H9 (cell line): Measurements from ENCODE around the gene DPYD. TPM values are rescaled to one million over a fixed set of nuclear protein-coding genes. Genes with fewer than 3 reads are reported as not detected.

Source experiments
- DNase-seq: peaks from one replicate; pipeline ENCODE4 v3.0.0-alpha.2; 2017
- H2AFZ ChIP-seq: one replicate; pipeline ENCODE4 v1.6.1; 2013; ENCODE audit warnings: mild to moderate bottlenecking, low read length, control low read depth, moderate library complexity
- H2AK5ac ChIP-seq: 2 replicates; pipeline ENCODE4 v1.6.1; 2013; ENCODE audit warnings: low read length, control low read depth, mixed read lengths; ENCODE audit not compliant: insufficient read length
- H2BK120ac ChIP-seq: one replicate; pipeline ENCODE4 v1.6.1; 2013; ENCODE audit warnings: low read depth, mild to moderate bottlenecking, low read length, control low read depth, inconsistent platforms; ENCODE audit not compliant: poor library complexity, severe bottlenecking
- H2BK12ac ChIP-seq: 2 replicates; pipeline ENCODE4 v1.6.1; 2013; ENCODE audit warnings: low read length, control low read depth, mixed read lengths, low read depth; ENCODE audit not compliant: insufficient read length
- H2BK15ac ChIP-seq: 2 replicates; pipeline ENCODE4 v1.6.1; 2013; ENCODE audit warnings: low read depth, low read length, control low read depth
- H2BK20ac ChIP-seq: one replicate; pipeline ENCODE4 v1.6.1; 2013; ENCODE audit warnings: low read depth, mild to moderate bottlenecking, low read length, control low read depth, inconsistent platforms; ENCODE audit not compliant: poor library complexity, severe bottlenecking
- H2BK5ac ChIP-seq: 2 replicates; pipeline ENCODE4 v1.6.1; 2013; ENCODE audit warnings: low read length, control low read depth, mixed read lengths; ENCODE audit not compliant: insufficient read length
- H3K14ac ChIP-seq: 2 replicates; pipeline ENCODE4 v1.6.1; 2013; ENCODE audit warnings: low read length, control low read depth; ENCODE audit not compliant: insufficient read depth
- H3K18ac ChIP-seq: 2 replicates; pipeline ENCODE4 v1.6.1; 2013; ENCODE audit warnings: low read depth, mild to moderate bottlenecking, mixed read lengths, low read length, control low read depth; ENCODE audit not compliant: insufficient read length
- H3K23ac ChIP-seq: 2 replicates; pipeline ENCODE4 v1.6.1; 2013; ENCODE audit warnings: low read length, control low read depth, mixed read lengths, low read depth; ENCODE audit not compliant: insufficient read length
- H3K23me2 ChIP-seq: 2 replicates; pipeline ENCODE4 v1.6.1; 2013; ENCODE audit warnings: low read depth, mild to moderate bottlenecking, mixed read lengths, low read length, control low read depth; ENCODE audit not compliant: insufficient read length, poor library complexity, severe bottlenecking
- H3K27ac ChIP-seq: 2 replicates; pipeline ENCODE4 v1.5.1; 2013; ENCODE audit warnings: low read length, control low read depth, mixed read lengths, low read depth; ENCODE audit not compliant: insufficient read length
- H3K27me3 ChIP-seq: 2 replicates; pipeline ENCODE4 v1.6.1; 2013; ENCODE audit warnings: low read length, control low read depth, inconsistent platforms; ENCODE audit not compliant: insufficient read depth
- H3K4ac ChIP-seq: 2 replicates; pipeline ENCODE4 v1.6.1; 2013; ENCODE audit warnings: low read depth, mild to moderate bottlenecking, control low read depth, inconsistent platforms, low read length, moderate library complexity
- H3K4me1 ChIP-seq: 2 replicates; pipeline ENCODE4 v1.6.1; 2013; ENCODE audit warnings: low read length, control low read depth, inconsistent platforms; ENCODE audit not compliant: insufficient read depth
- H3K4me2 ChIP-seq: 2 replicates; pipeline ENCODE4 v1.6.1; 2013; ENCODE audit warnings: low read length, control low read depth, mixed read lengths; ENCODE audit not compliant: insufficient read length, insufficient read depth
- H3K56ac ChIP-seq: 2 replicates; pipeline ENCODE4 v1.6.1; 2013; ENCODE audit warnings: low read depth, mild to moderate bottlenecking, mixed read lengths, low read length, control low read depth; ENCODE audit not compliant: insufficient read length
- H3K79me1 ChIP-seq: 2 replicates; pipeline ENCODE4 v1.6.1; 2013; ENCODE audit warnings: low read depth, mild to moderate bottlenecking, moderate library complexity, low read length, control low read depth, inconsistent platforms; ENCODE audit not compliant: insufficient read depth, poor library complexity, severe bottlenecking
- H3K79me2 ChIP-seq: 2 replicates; pipeline ENCODE4 v1.6.1; 2013; ENCODE audit warnings: low read length, control low read depth, inconsistent platforms; ENCODE audit not compliant: insufficient read depth
- H3K9ac ChIP-seq: 2 replicates; pipeline ENCODE4 v1.6.1; 2013; ENCODE audit warnings: low read length, control low read depth, mixed read lengths; ENCODE audit not compliant: insufficient read length; ENCODE audit errors: extremely low read depth
- H3K9me3 ChIP-seq: one replicate; pipeline ENCODE4 v1.6.1; 2013; ENCODE audit warnings: low read depth, low read length, inconsistent platforms; ENCODE audit not compliant: control insufficient read depth
- H3T11ph ChIP-seq: one replicate; pipeline ENCODE4 v1.6.1; 2013; ENCODE audit warnings: mild to moderate bottlenecking, low read length, control low read depth, inconsistent platforms
- H4K20me1 ChIP-seq: one replicate; pipeline ENCODE4 v1.6.1; 2013; ENCODE audit not compliant: control insufficient read depth, insufficient read length, insufficient read depth
- H4K5ac ChIP-seq: 2 replicates; pipeline ENCODE4 v1.6.1; 2013; ENCODE audit warnings: low read depth, mild to moderate bottlenecking, mixed read lengths, low read length, control low read depth; ENCODE audit not compliant: insufficient read length
- H4K8ac ChIP-seq: replicated peaks from 2 replicates; pipeline ENCODE4 v1.6.1; 2013; ENCODE audit warnings: low read length, control low read depth, mixed read lengths, low read depth; ENCODE audit not compliant: insufficient read length
- H4K91ac ChIP-seq: 2 replicates; pipeline ENCODE4 v1.6.1; 2013; ENCODE audit warnings: low read depth, mild to moderate bottlenecking, moderate library complexity, mixed read lengths, low read length, control low read depth; ENCODE audit not compliant: insufficient read length
- H3K27ac Mint-ChIP-seq, 3 experiments: 2 replicates in 2 of 3; 3 replicates in 1 of 3; pipeline ENCODE4 v1.8.0; 2020 to 2021; ENCODE audit warnings: mixed read lengths in 3 of 3, mild to moderate bottlenecking in 1 of 3, moderate library complexity in 1 of 3
- H3K27me3 Mint-ChIP-seq: 2 replicates; pipeline ENCODE4 v1.8.0; 2021; ENCODE audit warnings: low read depth, mild to moderate bottlenecking, moderate library complexity, mixed read lengths
- H3K36me3 Mint-ChIP-seq, 3 experiments: 2 replicates in 2 of 3; 3 replicates in 1 of 3; pipeline ENCODE4 v1.8.0; 2020 to 2021; ENCODE audit warnings: low read depth in 3 of 3, mixed read lengths in 3 of 3; ENCODE audit not compliant: insufficient read depth in 1 of 3
- H3K4me1 Mint-ChIP-seq, 2 experiments: 2 replicates each; pipeline ENCODE4 v1.8.0; 2020; ENCODE audit warnings: mixed read lengths in 2 of 2
- H3K4me3 Mint-ChIP-seq, 2 experiments: 2 replicates in 1 of 2; 3 replicates in 1 of 2; pipeline ENCODE4 v1.8.0; 2020 to 2021; ENCODE audit warnings: mild to moderate bottlenecking in 2 of 2, mixed read lengths in 2 of 2, moderate library complexity in 1 of 2
- H3K9me3 Mint-ChIP-seq, 2 experiments: 2 replicates in 1 of 2; 3 replicates in 1 of 2; pipeline ENCODE4 v1.8.0; 2020; ENCODE audit warnings: mild to moderate bottlenecking in 2 of 2, mixed read lengths in 2 of 2, moderate library complexity in 1 of 2
- WGBS: extraction: QIAGEN DNeasy Blood & Tissue Kit; methylation state at CpG from one replicate; pipeline ENCODE4 v1.1.7; 2013; ENCODE audit warnings: missing lambda C conversion rate, low lambda C conversion rate, mixed read lengths; ENCODE audit not compliant: insufficient read length; ENCODE audit errors: extremely low coverage; 5-methylcytosine and 5-hydroxymethylcytosine counted together
- total RNA-seq: library from RNA; stranded (reverse); gene quantifications from 2 replicates; pipeline ENCODE4 v1.2.1, GENCODE V29; 2021
- TF ChIP-seq, protein P1 (sequence below): fragments of 200-600 bp; sonication (generic); conservative IDR thresholded peaks from 3 replicates; pipeline ENCODE4 v1.8.0; 2021; ENCODE audit warnings: antibody characterized with exemption, mild to moderate bottlenecking

The DPYD gene
- total RNA-seq, 1 experiment from 2014 or later = 0.37 TPM

DNA sequence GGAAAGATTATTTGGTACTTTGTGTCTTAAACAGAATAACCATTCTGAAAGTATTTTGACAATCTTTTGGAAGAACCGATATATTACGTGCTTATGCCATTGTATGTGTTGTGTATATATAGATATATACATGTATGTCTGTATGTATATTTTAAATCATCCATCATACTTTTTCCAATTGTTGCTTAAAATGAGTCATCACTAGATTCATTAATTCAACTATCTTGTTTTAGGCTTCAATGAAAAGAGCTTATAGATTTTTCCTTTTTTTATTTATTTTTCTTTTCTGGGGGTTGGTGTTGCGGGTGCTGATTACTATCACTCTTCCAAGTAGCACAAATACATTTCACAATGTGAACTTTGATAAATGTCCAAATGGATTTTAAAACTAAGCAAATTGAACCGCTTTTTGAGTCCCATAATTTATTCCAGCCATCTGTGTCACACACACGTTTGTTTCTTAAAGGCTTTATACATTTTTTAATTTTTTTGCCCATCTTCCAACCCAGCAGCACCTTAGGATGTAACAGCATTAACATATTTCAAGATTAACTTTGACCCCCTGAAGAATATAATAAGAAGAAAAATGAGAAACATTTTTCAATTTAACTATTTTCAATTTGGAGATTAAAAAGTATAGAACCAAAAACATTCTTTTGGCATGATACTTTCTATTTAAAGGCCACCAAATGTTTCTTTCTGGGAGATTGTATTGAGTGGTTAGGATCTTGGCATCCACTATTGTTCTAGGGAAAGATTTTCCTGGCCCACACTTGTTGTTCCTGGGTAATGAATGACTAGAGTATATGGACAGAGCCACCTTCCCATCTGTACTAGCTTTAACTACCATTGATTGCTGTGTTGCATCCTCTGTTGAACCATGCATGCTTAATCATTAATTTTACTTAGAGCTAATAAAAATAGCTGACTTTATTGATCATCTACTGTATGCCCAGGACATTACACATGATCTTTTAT is 9.3 kb upstream of the DPYD start:
- H3K27me3 Mint-ChIP-seq = no peaks in the 10 kb centered on the region
- Histone ChIP-seq H3K18ac (no peak overlapping the region), H2BK12ac (no peak overlapping the region), H3K4me2 (no peak overlapping the region), H4K5ac (no peak overlapping the region), H2AFZ (no peak overlapping the region), H3K56ac (no peak overlapping the region), H3K27ac (no peak overlapping the region), H4K91ac (no peak overlapping the region), H3K14ac (no peak overlapping the region), H3K4me1 (no peaks in the 10 kb centered on the region; the same call in 1 of the 2 replicates), H4K8ac (no peak overlapping the region), H2BK120ac (no peak overlapping the region), H3K27me3 (no peaks in the 10 kb centered on the region), H2BK20ac (no peak overlapping the region), H3K79me1 (no peaks in the 10 kb centered on the region), H2BK5ac (no peak overlapping the region), H3K9ac (no peak overlapping the region), H3K9me3 (no peaks in the 10 kb centered on the region), H2BK15ac (no peak overlapping the region), H3T11ph (no peak overlapping the region), H3K23ac (no peak overlapping the region), H2AK5ac (no peak overlapping the region), H4K20me1 (no peaks in the 10 kb centered on the region), H3K4ac (no peak overlapping the region), H3K23me2 (no peaks in the 10 kb centered on the region), H3K79me2 (no peaks in the 10 kb centered on the region)
- TF ChIP-seq, protein P1, sequence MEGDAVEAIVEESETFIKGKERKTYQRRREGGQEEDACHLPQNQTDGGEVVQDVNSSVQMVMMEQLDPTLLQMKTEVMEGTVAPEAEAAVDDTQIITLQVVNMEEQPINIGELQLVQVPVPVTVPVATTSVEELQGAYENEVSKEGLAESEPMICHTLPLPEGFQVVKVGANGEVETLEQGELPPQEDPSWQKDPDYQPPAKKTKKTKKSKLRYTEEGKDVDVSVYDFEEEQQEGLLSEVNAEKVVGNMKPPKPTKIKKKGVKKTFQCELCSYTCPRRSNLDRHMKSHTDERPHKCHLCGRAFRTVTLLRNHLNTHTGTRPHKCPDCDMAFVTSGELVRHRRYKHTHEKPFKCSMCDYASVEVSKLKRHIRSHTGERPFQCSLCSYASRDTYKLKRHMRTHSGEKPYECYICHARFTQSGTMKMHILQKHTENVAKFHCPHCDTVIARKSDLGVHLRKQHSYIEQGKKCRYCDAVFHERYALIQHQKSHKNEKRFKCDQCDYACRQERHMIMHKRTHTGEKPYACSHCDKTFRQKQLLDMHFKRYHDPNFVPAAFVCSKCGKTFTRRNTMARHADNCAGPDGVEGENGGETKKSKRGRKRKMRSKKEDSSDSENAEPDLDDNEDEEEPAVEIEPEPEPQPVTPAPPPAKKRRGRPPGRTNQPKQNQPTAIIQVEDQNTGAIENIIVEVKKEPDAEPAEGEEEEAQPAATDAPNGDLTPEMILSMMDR = no peak
- H3K9me3 Mint-ChIP-seq = no peaks in the 10 kb centered on the region
- H3K4me1 Mint-ChIP-seq = 0 out of 4 replicates have a peak, but pooled peaks cover 0 to 2% of the 10 kb centered on the region in 2 experiments
- no peak overlapping the region for H3K4me3 Mint-ChIP-seq
- DNase-seq = no peak
- no CpG with 5 or more reads among the region's 5 CpGs for WGBS
- no peaks in the 10 kb centered on the region for H3K36me3 Mint-ChIP-seq
- H3K27ac Mint-ChIP-seq = no peak overlapping the region
